ENCODE data around the gene FIS1.
"Not testable (repeated sequence)": the region's sequence is repeated elsewhere in the genome, so short reads cannot be mapped to it uniquely, and the experiment has no call there.

DNA sequence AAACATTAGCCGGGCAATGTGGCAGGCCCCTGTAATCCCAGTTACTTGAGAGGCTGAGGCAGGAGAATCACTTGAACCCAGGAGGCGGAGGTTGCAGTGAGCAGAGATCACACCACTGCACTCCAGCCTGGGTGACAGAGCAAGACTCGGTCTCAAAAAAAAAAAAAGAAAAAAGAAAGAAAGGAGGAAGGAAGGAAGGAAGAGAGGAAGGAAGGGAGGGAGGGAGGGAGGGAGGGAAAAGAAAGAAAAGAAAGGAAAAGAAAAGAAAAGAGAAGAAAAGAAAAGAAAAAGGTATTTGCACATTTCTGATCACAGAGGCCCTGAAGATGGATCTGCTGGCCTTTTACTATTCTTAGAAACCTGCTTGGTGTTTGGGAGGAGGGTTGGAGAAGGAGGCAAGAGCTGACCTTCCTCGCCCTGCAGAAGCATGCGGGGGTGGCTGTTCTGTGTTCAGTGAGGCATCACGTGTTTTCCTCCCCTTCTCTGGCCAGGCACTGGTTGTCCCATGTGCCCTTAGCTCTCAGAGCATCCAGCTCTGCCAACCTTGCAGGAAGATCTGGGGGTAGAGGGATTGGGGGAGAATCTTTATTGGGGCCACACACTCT is 19.3 kb upstream of the FIS1 start:
- TF ChIP-seq, protein P1, sequence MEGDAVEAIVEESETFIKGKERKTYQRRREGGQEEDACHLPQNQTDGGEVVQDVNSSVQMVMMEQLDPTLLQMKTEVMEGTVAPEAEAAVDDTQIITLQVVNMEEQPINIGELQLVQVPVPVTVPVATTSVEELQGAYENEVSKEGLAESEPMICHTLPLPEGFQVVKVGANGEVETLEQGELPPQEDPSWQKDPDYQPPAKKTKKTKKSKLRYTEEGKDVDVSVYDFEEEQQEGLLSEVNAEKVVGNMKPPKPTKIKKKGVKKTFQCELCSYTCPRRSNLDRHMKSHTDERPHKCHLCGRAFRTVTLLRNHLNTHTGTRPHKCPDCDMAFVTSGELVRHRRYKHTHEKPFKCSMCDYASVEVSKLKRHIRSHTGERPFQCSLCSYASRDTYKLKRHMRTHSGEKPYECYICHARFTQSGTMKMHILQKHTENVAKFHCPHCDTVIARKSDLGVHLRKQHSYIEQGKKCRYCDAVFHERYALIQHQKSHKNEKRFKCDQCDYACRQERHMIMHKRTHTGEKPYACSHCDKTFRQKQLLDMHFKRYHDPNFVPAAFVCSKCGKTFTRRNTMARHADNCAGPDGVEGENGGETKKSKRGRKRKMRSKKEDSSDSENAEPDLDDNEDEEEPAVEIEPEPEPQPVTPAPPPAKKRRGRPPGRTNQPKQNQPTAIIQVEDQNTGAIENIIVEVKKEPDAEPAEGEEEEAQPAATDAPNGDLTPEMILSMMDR (IDR thresholded peaks at IDR 0.05 in 2 of 3, conservative IDR thresholded peaks at IDR 0.05 in 1 of 3; ENCODE audit: control insufficient read depth in 2 of 3, extremely low read depth in 1 of 3, insufficient read depth in 1 of 3, low read depth in 3 of 3, low read length in 3 of 3), result not testable (repeated sequence)
- not testable (repeated sequence) for TF ChIP-seq RCOR1 (conservative IDR thresholded peaks at IDR 0.05; ENCODE audit: low read depth, low read length); YY1 (IDR thresholded peaks at IDR 0.05; ENCODE audit: low read depth, low read length); POLR2AphosphoS2 (IDR thresholded peaks at IDR 0.05; ENCODE audit: low read depth, low read length); SIN3A (IDR thresholded peaks at IDR 0.05; ENCODE audit: low read depth, low read length); EED (IDR thresholded peaks at IDR 0.05; ENCODE audit: low read depth); JUND (IDR thresholded peaks at IDR 0.05; ENCODE audit: low read depth, low read length); EP300 (IDR thresholded peaks at IDR 0.05; ENCODE audit: borderline replicate concordance in 1 of 2, control insufficient read depth in 1 of 2, low read depth in 2 of 2, low read length in 2 of 2); DPF2 (IDR thresholded peaks at IDR 0.05); SRF (IDR thresholded peaks at IDR 0.05; ENCODE audit: low read depth in 2 of 2, low read length in 2 of 2)
- TF ChIP-seq, protein P2, sequence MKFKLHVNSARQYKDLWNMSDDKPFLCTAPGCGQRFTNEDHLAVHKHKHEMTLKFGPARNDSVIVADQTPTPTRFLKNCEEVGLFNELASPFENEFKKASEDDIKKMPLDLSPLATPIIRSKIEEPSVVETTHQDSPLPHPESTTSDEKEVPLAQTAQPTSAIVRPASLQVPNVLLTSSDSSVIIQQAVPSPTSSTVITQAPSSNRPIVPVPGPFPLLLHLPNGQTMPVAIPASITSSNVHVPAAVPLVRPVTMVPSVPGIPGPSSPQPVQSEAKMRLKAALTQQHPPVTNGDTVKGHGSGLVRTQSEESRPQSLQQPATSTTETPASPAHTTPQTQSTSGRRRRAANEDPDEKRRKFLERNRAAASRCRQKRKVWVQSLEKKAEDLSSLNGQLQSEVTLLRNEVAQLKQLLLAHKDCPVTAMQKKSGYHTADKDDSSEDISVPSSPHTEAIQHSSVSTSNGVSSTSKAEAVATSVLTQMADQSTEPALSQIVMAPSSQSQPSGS (IDR thresholded peaks at IDR 0.05; ENCODE audit: low read length), result not testable (repeated sequence)
- peak in 1 of 2 experiments; percentile 63; a peak in 1 of 3 replicates for TF ChIP-seq EGR1 (IDR thresholded peaks at IDR 0.05; ENCODE audit: borderline replicate concordance in 1 of 2, low read depth in 2 of 2, low read length in 2 of 2)
